Activated CD8-positive, alpha-beta memory T cell treated with anti-CD3 and anti-CD28 coated beads, Interleukin-2, amount 50 U/mL, for 4 hours (primary cell): Measurements from ENCODE around the gene FTCDNL1.

ENCODE experiments used
- DNase-seq: peaks from one replicate; pipeline ENCODE4 v3.0.0-alpha.2; 2020

The FTCDNL1 gene

DNA sequence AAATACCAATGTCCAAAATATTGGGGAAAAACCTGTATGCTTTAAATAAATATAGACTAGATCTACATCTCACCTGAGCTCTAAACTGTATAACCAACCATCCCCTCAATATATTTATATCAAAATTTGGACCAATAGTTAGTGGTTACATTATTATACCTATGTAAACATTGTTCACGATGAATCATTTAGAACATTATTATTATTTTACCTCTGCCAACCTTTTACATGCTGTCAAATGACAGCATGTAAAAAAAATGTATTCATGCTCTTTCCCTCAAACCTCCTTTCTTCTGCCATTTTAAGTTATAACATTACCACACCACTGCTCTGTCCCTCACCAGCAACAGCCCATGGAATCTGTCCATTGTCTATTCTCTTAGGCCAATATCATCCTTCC is 9.6 kb downstream of the FTCDNL1 start:
- no peak for DNase-seq

DNA sequence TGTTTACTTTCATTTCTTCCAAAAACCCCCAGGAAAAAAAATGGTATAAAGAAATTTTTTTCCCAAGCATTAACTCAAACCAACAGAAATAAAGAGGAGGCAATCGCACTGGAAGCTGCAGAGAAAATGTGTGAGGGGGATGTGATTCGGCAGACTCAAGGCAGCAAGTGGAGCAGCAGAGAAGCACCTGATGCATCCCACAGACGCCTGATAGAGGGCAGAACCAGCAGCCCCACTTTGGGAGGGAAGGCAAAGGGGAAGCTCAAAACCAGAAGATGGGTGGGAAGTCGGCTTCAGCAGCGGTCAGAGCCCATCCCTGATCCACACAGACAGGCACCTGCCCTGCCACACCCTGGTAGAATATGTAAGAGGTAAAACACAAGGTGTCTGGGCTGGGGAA is 12.6 kb downstream of the FTCDNL1 start:
- no peak for DNase-seq

DNA sequence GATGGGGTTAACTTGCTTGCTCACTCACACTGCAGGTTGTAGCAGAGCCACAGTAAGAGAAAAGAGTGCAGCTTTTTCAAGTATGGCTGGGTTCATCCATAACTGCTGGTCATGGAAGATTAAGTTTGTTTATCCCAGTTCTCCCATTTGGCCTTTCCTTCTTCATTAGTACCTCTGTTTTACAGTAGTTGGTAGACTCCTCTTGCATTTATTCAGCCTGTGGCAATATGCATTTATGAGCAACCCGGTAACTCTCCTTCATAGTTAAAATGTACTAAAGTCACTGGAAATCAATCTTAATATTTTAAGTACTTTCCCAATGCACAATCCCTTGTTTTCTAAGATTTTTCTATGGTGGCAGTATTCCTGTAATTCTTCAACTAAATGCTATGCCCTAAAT is 14.0 kb downstream of the FTCDNL1 start:
- no peak for DNase-seq

DNA sequence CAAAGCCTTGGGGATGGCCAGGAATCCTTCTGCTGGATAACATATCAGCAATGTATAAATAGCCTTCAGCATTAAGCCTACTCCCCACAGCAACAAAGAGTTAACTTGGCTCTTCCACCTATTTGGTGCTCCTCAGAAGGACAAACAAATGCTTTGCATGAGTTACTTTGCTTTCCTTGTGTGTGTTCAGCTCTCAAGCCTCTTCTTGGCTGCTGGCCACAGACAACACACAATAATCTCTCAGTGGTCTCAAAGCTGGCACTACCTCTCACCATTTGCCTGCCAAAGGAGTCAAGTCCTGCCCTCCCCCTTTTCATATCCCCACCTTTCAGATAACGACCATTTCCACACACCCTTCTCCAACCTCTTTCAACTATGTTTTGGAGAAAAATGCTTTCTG is 17.5 kb downstream of the FTCDNL1 start:
- no peak for DNase-seq

DNA sequence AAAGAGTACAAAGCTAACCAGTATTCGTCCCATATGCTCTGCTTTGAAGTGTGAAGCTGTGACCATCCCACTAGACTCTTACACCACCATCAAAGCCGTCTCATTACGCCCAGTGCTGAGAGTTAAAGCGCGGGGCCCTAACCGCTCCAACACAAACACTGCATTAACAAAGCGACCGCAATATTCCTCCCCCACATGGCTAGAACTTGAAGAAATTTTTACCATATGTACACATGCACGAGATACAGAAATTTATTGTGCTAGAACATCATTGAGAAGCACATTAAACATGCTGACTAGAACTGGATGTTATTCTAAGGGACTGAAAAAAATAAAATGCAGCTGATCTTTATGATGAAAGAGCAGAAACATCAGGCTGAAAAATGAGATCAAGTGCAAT is 20.5 kb downstream of the FTCDNL1 start:
- DNase-seq: no peak

DNA sequence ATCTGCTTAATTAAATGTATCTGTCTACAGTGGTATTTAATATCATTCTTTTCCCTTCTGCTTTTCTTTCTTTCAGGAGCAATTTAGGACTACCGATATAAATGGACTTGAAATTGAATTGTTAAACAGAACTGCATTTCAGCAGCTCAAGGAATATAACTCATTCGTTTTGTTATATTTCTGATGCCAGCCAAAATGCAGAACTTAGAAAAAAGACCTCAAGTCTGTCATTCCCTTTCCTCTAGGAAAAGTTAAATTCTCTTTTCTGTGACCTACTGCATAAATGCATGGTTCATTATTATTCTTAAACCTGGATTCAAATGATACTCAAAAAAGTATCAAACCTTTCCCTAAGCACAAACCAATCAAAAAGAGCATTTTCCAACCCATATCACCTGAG is 21.4 kb downstream of the FTCDNL1 start:
- no peak for DNase-seq

DNA sequence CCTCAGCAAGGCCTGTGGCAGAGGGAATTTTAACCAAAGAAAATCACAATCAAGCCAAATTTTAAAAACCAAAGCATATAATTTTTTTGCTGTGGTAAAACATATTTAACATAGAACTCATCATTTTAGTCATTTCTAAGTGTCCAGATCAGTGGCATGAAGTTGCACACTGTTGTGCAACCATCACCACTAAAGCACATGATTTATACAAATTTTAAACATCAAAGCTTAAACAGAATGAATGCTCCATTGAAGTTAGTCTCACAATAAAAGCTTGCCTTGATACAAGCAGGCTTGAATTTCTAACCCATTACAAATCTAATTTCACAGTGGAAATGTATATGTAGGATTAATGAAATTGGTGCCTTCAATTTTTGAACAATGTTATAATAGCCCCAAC is 31.2 kb downstream of the FTCDNL1 start:
- no peak for DNase-seq

DNA sequence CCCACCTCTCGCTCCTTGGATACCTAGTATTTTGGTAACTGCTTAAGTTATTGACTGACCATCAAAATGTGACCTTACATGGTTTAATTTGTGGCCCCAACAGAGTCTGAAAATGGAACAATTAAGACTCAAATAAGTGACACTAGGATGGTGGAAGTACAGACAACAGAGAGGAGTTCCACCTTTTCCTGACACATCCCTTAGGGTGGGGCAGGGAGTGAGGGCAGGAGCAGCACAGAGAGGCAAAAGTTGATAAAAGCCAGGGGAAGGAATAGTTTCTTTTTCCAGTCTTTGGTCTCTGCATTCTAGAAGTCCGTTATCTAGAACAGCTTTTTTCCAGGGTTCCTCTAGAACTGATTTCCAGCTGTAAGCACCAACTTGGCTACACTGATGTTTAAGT is 32.2 kb downstream of the FTCDNL1 start:
- DNase-seq: no peak

DNA sequence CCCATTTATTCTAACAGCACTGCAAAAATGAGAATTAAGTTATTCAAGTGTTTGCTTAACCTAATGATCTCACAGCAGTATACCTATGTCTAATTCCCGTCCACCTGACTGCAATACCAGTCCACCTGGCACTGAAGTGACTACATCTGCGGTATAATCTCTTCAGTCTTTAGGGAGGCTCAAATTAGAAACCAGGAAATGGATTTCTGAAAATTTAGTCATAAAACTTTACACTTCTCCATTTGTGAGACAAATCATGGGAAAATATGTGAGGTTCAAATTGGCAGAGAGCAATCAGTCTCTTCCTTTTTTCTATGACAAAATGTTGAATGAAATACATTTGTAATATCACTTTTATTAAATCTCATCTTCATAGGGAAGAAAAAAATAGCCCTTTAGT is 33.0 kb downstream of the FTCDNL1 start:
- no peak for DNase-seq

DNA sequence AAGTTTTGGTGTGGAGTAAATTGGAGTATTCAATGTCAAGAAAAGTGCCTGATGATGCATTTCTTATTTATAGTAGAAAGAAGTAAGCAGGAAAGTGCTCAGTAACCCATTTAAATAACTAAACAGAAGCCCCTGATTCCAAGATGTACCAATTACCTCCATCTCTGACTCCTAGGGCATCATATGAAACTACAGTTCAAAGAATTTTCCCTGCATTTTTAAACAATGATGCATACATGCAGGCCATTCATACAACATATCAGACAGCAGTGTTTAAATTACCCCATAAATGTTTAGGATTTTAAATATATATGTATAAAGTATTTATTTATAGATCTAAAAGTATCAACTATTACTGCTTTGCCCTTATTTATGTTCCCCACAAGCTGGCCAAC is 36.2 kb downstream of the FTCDNL1 start:
- DNase-seq: no peak

DNA sequence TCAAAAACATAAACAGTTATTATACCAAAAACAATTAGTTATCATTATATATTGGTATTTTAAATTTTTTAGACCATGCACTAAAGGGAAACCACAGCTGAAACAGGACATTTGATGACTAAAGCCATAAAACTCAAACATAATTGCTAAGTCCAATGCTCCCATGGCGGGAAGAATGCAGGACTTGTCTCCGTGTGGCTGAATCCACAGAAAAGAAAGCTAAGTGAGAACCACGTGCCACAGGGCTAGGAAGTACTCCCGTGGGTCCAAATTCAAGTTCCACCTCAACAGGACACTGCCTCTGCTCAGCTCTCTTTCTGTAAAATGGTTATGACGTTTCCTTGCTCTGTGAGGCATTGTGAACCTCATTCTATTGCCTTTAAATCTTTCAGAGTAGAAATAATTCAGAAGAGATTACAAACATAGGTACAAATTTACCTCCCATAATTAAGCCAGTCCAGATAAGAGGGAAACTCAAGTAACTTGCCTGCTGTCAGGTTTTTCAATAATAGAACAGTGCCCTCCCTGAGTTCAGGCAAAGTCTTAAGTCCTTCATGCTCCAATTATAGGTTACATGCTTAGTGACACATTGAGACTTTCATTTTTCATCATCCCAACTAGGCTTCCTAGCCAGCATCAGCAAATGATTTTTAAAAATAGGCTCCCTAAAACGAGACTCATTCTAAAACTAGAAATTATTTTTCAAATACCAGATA is 36.7 kb downstream of the FTCDNL1 start:
- DNase-seq: no peak

DNA sequence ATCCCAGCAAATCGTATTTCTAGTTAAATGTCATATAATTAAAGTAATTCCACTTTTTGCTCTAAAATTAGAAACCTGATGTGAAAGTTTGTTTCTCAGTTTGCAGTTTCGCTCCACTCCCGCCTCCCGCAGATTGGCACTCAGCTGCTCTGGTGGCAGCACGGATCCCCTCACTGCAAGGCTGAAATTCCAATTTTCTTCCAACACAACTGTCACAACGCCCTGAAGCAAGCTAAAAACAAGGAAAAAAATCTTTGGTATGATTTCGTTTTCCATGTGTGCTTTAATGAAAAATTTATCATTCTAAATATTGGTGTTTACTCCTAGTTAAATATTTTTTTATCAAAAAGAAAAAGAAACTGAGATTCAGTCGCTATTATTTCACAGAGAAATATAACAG is 38.5 kb downstream of the FTCDNL1 start:
- no peak for DNase-seq

DNA sequence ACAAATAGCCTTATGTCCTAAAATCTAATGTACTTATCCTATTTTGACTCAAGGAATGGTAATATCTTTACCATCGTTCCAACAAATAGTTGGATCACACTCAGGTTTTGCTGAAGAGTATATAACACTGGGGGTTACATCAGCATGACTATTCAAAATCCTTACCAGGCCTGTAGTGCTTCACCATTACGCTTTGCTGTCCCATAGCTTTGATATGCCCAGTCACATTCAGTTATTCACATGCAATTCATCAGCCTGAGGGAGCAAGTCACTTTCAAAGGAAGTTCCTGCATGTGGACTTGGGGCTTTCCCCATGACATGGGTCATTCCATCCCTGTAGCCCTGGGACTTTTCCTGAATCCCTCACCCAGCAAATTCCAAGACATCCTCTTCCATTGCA is 39.6 kb downstream of the FTCDNL1 start:
- no peak for DNase-seq

DNA sequence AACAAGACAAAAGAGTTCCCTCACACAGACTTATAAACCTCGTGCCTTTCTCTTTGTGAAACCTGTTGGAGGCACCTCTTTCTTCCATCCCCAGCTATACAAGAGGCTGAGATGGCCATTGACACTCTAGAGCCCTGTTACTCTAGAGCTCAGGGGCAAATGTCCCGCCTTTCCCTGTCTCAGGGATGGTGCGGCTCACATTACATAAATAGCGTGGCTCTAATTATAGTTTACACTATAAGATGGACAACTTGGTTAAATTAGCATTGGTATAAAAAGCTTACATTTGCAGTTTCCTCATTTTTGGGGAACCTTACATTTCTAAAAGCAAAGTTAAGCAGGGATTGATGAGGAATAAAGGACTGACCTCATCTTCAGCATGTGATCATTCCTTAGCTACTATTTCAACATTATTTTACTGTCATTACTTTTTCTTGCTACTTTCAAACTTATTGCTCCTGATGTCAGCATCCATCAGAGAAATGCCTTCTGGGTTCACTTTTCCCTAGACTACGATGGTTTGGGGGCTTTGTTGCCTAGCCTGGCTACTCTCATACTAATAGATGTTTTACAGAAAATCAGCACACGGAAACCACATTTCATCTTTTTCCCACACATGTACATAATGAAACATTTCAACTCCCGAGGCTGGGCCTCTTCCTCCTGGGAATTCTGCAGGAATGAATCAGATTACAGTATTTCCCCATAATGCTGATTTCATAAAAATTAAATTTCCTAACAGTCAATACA is 40.4 kb downstream of the FTCDNL1 start:
- DNase-seq: no peak

DNA sequence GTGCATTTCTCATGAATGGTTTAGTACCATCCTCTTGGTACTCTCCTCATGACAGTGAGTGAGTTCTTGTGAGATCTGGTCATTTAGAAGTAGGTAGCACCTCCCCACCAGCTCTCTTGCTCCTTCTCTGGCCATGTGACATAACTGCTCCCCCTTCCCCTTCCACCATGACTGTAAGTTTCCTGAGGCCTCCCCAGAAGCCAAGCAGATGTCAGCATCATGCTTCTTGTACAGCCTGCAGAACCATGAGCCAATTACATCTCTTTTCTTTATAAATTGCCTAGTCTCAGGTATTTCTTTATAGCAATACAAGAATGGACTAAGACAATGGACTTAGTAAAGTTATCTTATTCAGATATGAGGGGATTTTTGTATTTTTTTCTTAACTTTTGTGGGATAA is 43.0 kb downstream of the FTCDNL1 start:
- no peak for DNase-seq

DNA sequence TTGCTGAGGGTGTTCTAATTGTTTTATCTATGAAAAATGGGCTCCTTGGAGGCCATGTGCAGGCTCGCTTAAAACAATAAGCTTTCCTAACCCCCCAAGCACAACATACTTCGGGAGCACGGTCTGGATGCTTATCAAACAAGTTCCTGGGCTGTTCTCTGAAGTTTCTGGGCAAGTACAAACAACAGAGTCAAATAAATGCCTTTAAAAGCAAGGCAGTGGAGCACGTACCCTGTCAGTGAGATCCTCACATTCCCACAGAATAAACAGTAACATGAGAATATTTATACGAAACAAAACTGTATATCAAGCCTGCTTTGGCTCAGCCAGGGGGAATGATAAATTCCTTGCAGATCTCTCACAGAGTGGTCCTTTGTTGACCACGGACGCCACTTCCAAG is 44.8 kb downstream of the FTCDNL1 start:
- no peak for DNase-seq

DNA sequence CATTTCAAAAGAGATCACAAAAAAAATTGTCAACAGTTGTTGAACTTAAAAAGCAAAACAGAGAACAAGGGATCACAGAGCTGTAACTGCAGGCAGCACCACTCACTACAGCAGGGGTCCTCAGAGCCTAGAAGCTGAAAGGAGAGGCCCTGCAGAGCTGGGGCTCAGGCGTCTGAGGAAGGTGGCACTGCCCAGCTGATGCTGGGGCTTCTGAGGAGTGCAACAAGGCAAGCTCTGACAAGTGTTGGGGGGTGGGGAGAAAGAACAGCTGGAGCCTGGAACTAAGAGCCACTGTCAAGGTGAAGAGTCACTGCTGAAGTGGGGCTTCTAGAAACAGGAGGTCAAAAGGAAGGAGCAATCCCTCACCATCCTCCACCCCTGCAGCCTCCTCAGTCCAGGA is 46.2 kb downstream of the FTCDNL1 start:
- no peak for DNase-seq

DNA sequence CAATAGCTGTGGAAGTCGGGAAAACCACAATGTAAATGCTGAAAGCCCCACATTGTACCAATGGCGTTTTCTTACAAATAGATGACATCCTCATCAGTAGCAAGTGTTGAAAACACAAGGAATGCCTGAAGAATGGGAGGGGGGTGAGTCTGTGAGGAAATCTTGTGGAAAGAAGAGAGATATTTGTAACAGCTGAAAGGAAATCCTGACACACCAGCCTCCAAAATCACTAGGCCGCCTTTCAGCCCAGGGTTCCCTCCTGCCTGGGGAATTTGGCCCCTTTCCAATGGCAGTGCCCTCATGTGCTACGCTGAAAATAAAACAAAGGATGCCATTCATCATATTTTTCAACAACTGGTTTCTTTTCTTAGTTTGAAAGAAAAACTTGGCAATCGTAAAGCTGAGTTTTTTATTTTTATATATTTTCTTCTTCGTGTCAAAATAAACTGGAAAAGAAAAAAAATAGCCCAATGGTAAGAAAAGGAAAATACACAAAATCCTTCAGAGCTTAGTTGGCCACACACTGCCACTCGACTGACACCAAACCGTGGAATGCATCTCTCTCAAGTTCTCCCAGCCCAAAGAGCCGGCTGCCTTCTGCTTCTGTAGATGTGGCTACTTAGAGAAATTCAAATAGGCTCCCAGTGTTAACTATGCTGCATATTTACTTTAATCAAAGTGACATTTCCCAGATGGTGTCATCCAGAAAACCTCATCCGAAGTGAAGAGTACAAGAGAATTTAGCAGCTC is 52.0 kb downstream of the FTCDNL1 start:
- no peak for DNase-seq

DNA sequence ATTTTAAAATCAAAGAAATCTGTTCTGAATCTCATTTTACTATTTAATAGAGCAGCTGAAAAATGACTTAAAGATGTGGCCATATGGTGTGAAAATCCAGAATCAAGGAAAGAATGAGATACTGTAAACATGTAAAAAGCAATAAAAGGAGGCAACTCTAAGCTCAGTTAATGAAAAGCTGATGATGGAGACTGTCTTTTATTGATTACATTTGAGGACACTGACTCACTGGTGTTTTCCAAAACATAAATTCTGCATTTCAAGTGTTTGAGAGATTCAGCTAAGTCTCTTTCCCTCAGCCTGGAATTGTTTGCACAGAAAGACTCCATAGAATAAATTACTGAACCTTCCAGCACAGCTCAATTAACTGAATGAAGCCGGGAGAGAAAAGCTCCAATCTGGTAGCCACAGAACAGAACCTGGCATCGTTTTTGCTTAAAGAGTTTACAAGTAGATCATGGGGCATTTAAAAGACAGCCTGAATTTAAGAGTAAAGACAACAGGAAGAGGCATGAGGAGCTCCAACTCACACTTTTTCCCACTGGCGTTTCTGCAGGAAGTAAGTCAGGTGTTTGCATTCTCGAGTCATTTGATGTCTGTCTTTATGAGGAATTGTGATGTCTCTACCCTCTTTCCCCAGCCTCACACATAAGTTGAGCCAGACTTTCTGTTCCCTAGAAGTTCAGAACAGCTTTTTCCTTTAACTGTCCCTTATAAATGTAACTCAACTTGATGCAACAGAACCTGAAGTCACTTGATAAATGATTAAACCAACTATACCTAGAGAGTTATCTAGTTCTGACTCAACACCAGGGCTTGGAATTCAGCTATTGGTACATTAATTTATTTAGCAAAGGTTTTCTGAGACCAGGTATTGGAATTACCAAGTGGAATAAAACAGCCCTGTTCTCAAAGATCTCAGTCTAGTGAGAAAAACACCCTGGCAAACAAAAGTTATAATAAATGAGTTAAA is 53.3 kb downstream of the FTCDNL1 start:
- no peak for DNase-seq

DNA sequence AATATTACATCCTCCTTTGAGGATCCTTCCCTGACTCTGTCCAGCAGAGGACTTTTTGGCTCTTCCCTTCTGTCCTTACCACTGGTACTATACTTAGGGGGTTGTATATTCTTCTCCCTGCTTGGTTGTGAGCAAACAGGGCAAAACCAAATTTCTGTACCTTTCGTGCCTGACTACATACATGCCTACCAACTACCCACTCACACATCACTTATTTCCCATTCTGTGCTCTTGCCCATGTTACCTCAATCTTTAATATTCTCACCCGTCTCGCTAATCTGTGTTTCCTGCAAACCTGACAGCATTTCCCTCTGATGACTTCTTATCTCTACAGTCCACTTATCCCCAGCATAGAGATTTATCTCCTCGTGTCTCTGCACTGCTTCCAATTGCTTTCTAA is 58.6 kb downstream of the FTCDNL1 start:
- no peak for DNase-seq

DNA sequence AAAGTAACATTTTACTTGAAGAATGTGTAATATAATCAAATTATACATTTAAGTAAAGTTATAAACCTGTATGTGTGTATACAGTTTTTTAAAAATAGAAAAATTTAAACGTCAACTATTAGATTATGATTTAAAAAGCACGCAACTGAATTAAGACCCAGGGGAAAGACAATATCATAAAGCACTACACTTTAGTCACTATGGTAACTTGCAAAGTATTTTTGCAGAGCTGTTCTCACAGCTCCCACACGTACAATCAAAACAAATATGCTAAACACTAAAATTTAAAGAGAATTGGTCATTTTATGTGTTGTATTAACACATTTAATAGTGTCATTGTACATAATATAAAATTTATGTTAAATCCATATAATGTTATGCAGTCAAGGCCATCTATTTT is 59.7 kb downstream of the FTCDNL1 start:
- DNase-seq: no peak

DNA sequence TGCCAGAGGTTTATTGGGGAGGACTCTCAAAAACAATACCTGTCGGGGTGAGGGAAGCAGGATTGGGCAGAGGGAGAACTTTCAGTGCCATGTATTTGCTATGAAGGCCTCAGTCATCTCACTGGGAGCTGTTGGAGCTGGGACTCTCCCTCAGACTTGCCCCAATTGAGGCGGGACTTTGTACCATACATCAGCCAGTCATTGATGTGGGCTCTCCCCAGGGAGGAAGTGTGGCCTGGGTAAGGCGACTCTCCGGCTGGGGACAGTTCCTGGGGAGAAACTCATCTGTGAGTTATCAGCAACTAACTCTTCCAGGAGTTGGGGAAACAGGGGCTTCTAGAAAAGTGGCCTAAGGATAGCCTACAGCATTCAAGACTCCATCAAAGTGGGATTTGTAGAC is 66.5 kb downstream of the FTCDNL1 start:
- DNase-seq: no peak

DNA sequence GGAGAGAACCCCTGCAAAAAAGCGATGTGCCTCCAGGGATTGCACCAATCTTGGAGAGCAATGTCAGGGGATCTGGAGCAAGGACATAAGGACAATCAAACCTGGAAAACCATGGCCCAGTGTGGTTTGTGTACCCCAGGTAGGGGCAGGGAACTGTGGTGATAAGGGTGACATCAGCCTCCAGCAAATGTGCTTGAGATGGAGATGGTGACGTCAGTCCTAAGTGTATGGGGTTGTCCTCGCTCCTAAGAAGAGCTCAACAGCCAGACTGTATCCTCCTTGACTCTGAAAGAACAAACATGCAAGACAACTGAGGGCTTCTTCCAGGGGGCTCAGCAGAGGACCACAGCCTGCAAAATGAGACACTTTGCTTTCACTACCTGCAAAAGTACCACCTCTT is 71.4 kb downstream of the FTCDNL1 start:
- DNase-seq: no peak
